ENCODE measurements around the gene OBI1. TPM values are rescaled to one million over a fixed set of nuclear protein-coding genes. Genes with fewer than 3 reads are reported as not detected.

Gene OBI1
- total and polyA plus RNA-seq, 10 of the 15 experiments (the other 5 are each of a cell fraction or from before 2014, with no cell fraction given) = 15.5 to 34.2 (median 22.0) TPM

- TF ChIP-seq CBFB (IDR thresholded peaks at IDR 0.05; ENCODE audit: low read depth) (no peak), ZBED1 (IDR thresholded peaks at IDR 0.05; ENCODE audit: borderline replicate concordance) (no peak)
Measured at GRCh38 chr13:78660495-78660857, 1.5 kb upstream of the OBI1 start (continued).

DNA sequence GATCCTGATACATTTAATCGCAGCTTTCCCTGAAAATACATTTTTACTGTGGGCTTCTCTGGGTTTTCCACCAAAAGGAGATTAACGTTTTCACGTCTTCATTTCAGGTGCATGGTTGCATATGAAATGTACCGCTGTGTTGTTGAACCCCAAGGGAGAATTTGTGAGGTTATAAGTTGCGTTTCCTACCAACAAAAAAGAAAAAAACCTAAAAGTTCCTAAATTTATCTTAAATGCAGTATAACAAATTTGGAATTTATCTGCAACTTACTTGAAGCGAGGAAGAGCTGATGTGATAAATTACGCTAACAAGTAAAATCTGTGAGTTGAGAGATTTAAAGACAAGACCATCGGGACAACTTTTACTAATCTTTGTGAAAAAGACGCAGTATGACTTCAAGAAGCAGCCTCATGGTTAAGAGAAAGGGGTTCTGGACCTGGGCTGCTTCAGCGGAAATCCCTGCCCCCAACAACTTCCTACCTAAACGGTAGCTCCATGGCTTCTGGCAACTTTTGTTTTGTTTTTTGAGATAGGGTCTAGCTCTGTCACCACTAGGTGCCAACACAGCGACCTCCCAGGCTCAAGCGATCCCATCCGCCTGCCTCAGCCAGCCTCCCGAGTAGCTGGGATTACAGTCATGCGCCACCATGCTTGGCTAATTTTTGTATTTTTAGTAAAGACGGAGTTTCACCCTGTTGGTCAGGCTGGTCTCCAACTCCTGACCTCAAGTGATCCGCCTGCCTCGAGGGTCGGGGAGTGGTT, 958 bp upstream of the OBI1 start:
- DNase-seq (ENCODE audit: low read depth, low spot score) = no peak
- H3K9ac ChIP-seq (ENCODE audit: control insufficient read depth, insufficient read depth, low read length) = peak overlapping the region; percentile 94

DNA sequence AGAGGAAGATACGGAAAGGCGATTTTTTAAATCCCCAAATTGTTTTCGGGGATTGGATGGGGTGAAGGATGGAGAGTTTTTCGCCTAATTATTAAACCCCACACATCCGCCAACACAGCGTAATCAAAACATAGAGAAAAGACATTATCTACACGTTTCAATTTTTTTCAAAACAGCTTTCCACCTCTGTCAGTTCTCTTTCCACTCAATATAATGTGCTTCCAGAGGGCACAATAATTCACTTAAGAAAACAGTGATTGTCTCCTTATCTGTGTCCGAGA, 435 bp upstream of the OBI1 start:
- peak overlapping the region; percentile 76 for H3K4me3 ChIP-seq
- ChIA-PET CTCF (no interaction called here), POLR2A (no interaction called here), SMC1A (ENCODE audit: uncharacterized antibody, unreplicated experiment) (interaction anchor here (0.6 kb wide), 1 partner anchor 338 kb away, joined by 3 read pairs; no protein-coding TSS in a partner anchor), RAD21 (ENCODE audit: unreplicated experiment) (no interaction called here)
- 0 out of 2 replicates have a peak, but pooled peaks have one; percentile 25 for TF ChIP-seq MTA3 (IDR thresholded peaks at IDR 0.05; ENCODE audit: borderline replicate concordance, low read length)
- no peak for TF ChIP-seq ZNF274 (IDR thresholded peaks at IDR 0.05; ENCODE audit: insufficient read depth, insufficient read length)
- H3K79me2 ChIP-seq (ENCODE audit: control insufficient read depth, insufficient read depth, low read length) = peaks cover 41% of the 10 kb centered on the region
- no peaks in the 10 kb centered on the region; the same call in 1 of the 2 replicates for H3K4me1 ChIP-seq (ENCODE audit: control insufficient read depth, insufficient read depth, low read length)
- WGBS (ENCODE audit: insufficient coverage, insufficient replicate concordance, low lambda C conversion rate, missing lambda C conversion rate) = 41% methylated on average over 8 of the region's 8 CpGs
- H3K4me2 ChIP-seq (ENCODE audit: control insufficient read depth, insufficient read depth) = peak overlapping the region; percentile 87
- DNase-seq (ENCODE audit: low read depth, low spot score) = no peak
- no TSS peak for BruUV-seq (replicated peaks)
- H3K27ac ChIP-seq (ENCODE audit: control insufficient read depth, insufficient read depth) = peak overlapping the region; percentile 86
- H3K9me3 ChIP-seq (replicated peaks; ENCODE audit: control insufficient read depth, insufficient read depth, low read length) = no peaks in the 10 kb centered on the region
- peak overlapping the region; percentile 92 for H2AFZ ChIP-seq (ENCODE audit: control insufficient read depth, low read depth, low read length)
- peak overlapping the region; percentile 94 for H3K9ac ChIP-seq (ENCODE audit: control insufficient read depth, insufficient read depth, low read length)
- no peaks in the 10 kb centered on the region for H3K27me3 ChIP-seq (replicated peaks in 1 of 2; ENCODE audit: control insufficient read depth in 2 of 2, insufficient read depth in 2 of 2, low read length in 1 of 2)
- in situ Hi-C loops (cut with MboI) = no loop called here
- FAIRE-seq = no peak
- no peak for ATAC-seq
- intact Hi-C loops (cut with micrococcal nuclease; ENCODE audit: unreplicated experiment) = loop anchor here (10.0 kb wide), 1 partner anchor 395 kb away; no protein-coding TSS in a partner anchor
- no peaks in the 10 kb centered on the region for H3K36me3 ChIP-seq (ENCODE audit: control insufficient read depth in 2 of 2, insufficient read depth in 2 of 2, low read length in 1 of 2)
- H4K20me1 ChIP-seq (ENCODE audit: control insufficient read depth, insufficient read depth) = no peaks in the 10 kb centered on the region

More for the DNA sequence above, 958 bp upstream of the OBI1 start:
- Histone ChIP-seq H3K79me2 (ENCODE audit: control insufficient read depth, insufficient read depth, low read length) (peaks cover 36% of the 10 kb centered on the region), H4K20me1 (ENCODE audit: control insufficient read depth, insufficient read depth) (no peaks in the 10 kb centered on the region), H3K4me1 (ENCODE audit: control insufficient read depth, insufficient read depth, low read length) (no peaks in the 10 kb centered on the region; the same call in 1 of the 2 replicates), H3K4me3 (peak overlapping the region; percentile 76), H3K27ac (ENCODE audit: control insufficient read depth, insufficient read depth) (peak overlapping the region; percentile 86; the same call in 1 of the 2 replicates), H3K9me3 (replicated peaks; ENCODE audit: control insufficient read depth, insufficient read depth, low read length) (no peaks in the 10 kb centered on the region), H3K27me3 (replicated peaks in 1 of 2; ENCODE audit: control insufficient read depth in 2 of 2, insufficient read depth in 2 of 2, low read length in 1 of 2) (no peaks in the 10 kb centered on the region), H3K36me3 (ENCODE audit: control insufficient read depth in 2 of 2, insufficient read depth in 2 of 2, low read length in 1 of 2) (no peaks in the 10 kb centered on the region), H2AFZ (ENCODE audit: control insufficient read depth, low read depth, low read length) (peak overlapping the region; percentile 92), H3K4me2 (ENCODE audit: control insufficient read depth, insufficient read depth) (peak overlapping the region; percentile 87)
- intact Hi-C loops (cut with micrococcal nuclease; ENCODE audit: unreplicated experiment) (loop anchor here (10.0 kb wide), 1 partner anchor 395 kb away; no protein-coding TSS in a partner anchor), in situ Hi-C loops (cut with MboI) (no loop called here)
- ChIA-PET RAD21 (ENCODE audit: unreplicated experiment) (no interaction called here), CTCF (no interaction called here), SMC1A (ENCODE audit: uncharacterized antibody, unreplicated experiment) (interaction anchor here (0.7 kb wide), 1 partner anchor 39 kb away, joined by 3 read pairs; no protein-coding TSS in a partner anchor), POLR2A (interaction anchor here (0.6 kb wide), 1 partner anchor 47 kb away, joined by 6 read pairs; no protein-coding TSS in a partner anchor)
- 66% methylated on average over 19 of the region's 20 CpGs for WGBS (ENCODE audit: insufficient coverage, insufficient replicate concordance, low lambda C conversion rate, missing lambda C conversion rate)
- peak; percentile 22; the same call in 1 of the 2 replicates for TF ChIP-seq EED (IDR thresholded peaks at IDR 0.05; ENCODE audit: low read depth)
- no peak for TF ChIP-seq NR2F1 (conservative IDR thresholded peaks at IDR 0.05)
- ATAC-seq (no peak), FAIRE-seq (no peak)
- no TSS peak for BruUV-seq (replicated peaks)
